Neutrophil (primary cell): Measurements from ENCODE around the gene CSNK1A1L.
A peak's percentile ranks its signal among the peaks of the same experiment; 100 is the strongest.
"Not testable (repeated sequence)": the region's sequence is repeated elsewhere in the genome, so short reads cannot be mapped to it uniquely, and the experiment has no call there.

Experiments used
- H3K27ac ChIP-seq: fragments of 200-600 bp; sonication (generic); 2 replicates; pipeline ENCODE4 v1.5.1; 2016; ENCODE audit warnings: mild to moderate bottlenecking, moderate library complexity
- H3K27me3 ChIP-seq: fragments of 200-600 bp; sonication (generic); 2 replicates; pipeline ENCODE4 v1.6.0; 2016; ENCODE audit warnings: mild to moderate bottlenecking
- H3K36me3 ChIP-seq: fragments of 200-600 bp; sonication (generic); 2 replicates; pipeline ENCODE4 v1.5.1; 2017
- H3K4me1 ChIP-seq, 2 experiments: fragments of 200-600 bp in 1 of 2; sonication (generic) in 1 of 2; 1 replicate in 1 of 2; 2 replicates in 1 of 2; pipeline versions ENCODE4 v1.5.1 to v1.6.1; 2013 to 2016; ENCODE audit warnings: low read depth in 1 of 2, low read length in 1 of 2, mild to moderate bottlenecking in 1 of 2, moderate library complexity in 1 of 2; ENCODE audit not compliant: control insufficient read depth in 1 of 2, insufficient read depth in 1 of 2
- H3K4me3 ChIP-seq, 2 experiments: fragments of 200-600 bp in 1 of 2; sonication (generic) in 1 of 2; 1 replicate in 1 of 2; 2 replicates in 1 of 2; pipeline ENCODE4 v1.5.1; 2013 to 2016; ENCODE audit warnings: low read depth in 1 of 2, low read length in 1 of 2, mild to moderate bottlenecking in 1 of 2, moderate library complexity in 1 of 2
- H3K9me3 ChIP-seq: fragments of 200-600 bp; sonication (generic); 2 replicates; pipeline ENCODE4 v1.5.1; 2016
- TF ChIP-seq, protein P1 (sequence below): fragments of 200-600 bp; sonication (generic); IDR thresholded peaks from 2 replicates; pipeline ENCODE4 v1.5.1; 2016; ENCODE audit warnings: antibody characterized with exemption

Gene CSNK1A1L

DNA sequence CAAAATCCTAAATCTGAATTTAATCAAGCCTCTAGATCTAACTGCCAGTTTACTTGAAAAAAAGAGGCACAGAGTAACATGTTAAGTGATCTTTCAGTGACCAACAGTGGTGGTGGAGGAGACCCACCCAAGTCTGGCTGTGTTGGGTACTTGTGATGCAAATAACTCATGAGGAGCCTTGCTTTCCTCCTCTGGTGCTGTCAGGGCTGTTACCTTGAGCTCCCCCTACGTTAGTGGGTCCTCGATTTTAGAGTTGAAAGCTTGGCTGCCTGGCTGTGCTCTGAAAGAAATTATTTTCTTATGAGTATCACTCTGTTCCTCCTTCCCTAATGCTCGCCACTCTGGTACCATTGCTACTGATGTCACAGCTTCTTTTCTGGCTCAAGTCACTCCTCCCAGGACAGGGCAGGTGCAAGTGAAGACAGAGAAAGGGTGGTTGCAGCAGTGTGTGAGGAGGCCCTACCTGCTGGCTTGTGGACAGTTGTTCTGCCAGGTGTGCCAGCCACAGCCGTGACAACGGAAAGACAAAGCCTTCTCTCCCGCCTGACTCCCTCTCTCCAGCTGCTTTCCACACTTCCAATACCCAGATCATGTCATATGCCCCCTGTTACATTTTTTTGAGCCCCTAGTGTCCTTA lies 39.5 kb downstream of the CSNK1A1L start:
- H3K9me3 ChIP-seq = no peaks in the 10 kb centered on the region
- no peak overlapping the region for H3K4me3 ChIP-seq
- H3K27me3 ChIP-seq = peaks cover 5% of the 10 kb centered on the region
- no peak overlapping the region for H3K27ac ChIP-seq
- no peaks in the 10 kb centered on the region for H3K4me1 ChIP-seq
- H3K36me3 ChIP-seq = no peaks in the 10 kb centered on the region
- TF ChIP-seq, protein P1, sequence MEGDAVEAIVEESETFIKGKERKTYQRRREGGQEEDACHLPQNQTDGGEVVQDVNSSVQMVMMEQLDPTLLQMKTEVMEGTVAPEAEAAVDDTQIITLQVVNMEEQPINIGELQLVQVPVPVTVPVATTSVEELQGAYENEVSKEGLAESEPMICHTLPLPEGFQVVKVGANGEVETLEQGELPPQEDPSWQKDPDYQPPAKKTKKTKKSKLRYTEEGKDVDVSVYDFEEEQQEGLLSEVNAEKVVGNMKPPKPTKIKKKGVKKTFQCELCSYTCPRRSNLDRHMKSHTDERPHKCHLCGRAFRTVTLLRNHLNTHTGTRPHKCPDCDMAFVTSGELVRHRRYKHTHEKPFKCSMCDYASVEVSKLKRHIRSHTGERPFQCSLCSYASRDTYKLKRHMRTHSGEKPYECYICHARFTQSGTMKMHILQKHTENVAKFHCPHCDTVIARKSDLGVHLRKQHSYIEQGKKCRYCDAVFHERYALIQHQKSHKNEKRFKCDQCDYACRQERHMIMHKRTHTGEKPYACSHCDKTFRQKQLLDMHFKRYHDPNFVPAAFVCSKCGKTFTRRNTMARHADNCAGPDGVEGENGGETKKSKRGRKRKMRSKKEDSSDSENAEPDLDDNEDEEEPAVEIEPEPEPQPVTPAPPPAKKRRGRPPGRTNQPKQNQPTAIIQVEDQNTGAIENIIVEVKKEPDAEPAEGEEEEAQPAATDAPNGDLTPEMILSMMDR = no peak

DNA sequence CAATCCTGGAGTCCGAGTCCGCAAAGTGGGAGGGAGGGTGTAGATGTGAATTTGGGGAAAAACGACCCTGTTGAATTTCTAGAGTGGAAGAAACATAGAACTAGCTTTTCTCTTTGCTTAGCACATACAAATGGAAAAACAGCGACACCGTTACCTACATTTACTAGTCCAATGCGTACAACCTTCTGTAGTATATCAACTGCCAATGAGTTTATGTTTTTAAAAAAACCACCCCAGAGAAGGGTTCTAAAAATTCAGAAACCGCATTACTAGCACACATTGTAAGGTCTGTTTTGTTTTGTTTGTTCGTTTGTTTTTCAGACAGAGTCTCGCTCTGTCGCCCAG lies 45.6 kb downstream of the CSNK1A1L start:
- Histone ChIP-seq H3K9me3 (no peaks in the 10 kb centered on the region), H3K36me3 (no peaks in the 10 kb centered on the region), H3K4me1 (peaks cover 25 to 29% of the 10 kb centered on the region in 2 experiments), H3K27ac (peak overlapping the region; percentile 85), H3K27me3 (peaks cover 5% of the 10 kb centered on the region), H3K4me3 (peak overlapping the region; percentile 69 to 93)
- TF ChIP-seq, protein P1 = no peak

DNA sequence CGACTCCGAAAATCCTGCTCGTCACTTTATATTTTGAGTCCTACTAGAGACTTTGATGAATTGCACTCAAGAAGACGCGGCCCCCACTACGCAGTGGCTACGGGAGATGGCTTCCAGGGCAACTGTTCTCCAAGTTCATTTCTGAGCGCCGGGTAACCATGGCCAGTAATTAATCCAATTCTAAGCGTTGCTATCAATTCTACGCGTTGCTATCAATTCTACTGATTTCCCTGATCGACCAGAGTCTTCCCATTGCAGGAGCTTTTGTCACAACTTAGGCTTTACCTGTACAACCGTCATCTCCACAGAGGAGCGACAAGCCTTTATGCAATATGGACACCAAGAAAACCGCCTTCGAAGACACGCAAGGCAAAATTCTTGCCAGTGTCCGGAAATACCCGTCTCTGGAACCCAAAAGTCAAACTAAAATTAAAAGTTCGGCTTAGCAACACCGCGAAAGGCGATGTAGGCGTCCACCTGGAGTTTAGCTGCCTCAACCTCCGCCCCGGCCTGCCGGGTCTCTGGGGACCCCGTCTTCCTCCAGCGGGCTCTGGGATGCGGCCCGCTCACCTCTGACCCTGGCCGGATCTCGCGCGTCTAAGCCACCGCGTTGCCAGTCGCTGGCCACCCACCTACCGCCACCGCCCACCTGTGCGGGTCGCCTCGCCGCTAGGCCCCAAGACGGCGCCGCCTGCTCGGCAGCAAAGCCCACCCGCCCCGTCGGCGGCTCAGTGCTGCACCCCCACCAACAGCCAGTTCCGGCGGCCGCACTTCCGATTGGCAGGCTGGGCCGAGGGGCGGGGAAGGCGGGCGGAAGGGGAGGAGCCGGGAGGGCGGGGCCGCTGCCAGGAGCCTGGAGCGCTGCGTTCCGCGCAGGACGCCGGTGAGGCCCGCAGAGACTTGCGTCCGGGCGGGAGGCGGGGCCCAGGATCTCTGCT lies 46.3 kb downstream of the CSNK1A1L start, which contains the start of gene SUPT20H:
SUPT20H (minus strand) TSS at position 779 of the 938 bp plus-strand sequence. CDS start 8,198 bp downstream, outside the sequence.
- Histone ChIP-seq H3K4me3 (peak within 1 kb of the TSS; percentile 69 to 93), H3K4me1 (peaks cover 25 to 29% of the 10 kb centered on the region in 2 experiments), H3K27me3 (peaks cover 5% of the 10 kb centered on the region), H3K36me3 (no peaks in the 10 kb centered on the region), H3K9me3 (no peaks in the 10 kb centered on the region), H3K27ac (peak within 1 kb of the TSS; percentile 85)
- TF ChIP-seq, protein P1 = peak; percentile 54

GRCh38 chr13:37056228-37056627 lies 49.2 kb downstream of the CSNK1A1L start:
- not testable (repeated sequence) for H3K27me3 ChIP-seq, H3K4me3 ChIP-seq, H3K36me3 ChIP-seq, H3K27ac ChIP-seq, H3K9me3 ChIP-seq
- H3K4me1 ChIP-seq = peaks cover 25 to 29% of the 10 kb centered on the region in 2 experiments
